HG02642 (cell line): Measurements from ENCODE around the gene TMEM183A.

Experiments
- ATAC-seq: cut with Tn5 transposase; IDR thresholded peaks from one replicate; pipeline ENCODE4 v1.9.1; 2021; ENCODE audit warnings: mild to moderate bottlenecking; ENCODE audit not compliant: unreplicated experiment, poor library complexity

Gene TMEM183A

DNA sequence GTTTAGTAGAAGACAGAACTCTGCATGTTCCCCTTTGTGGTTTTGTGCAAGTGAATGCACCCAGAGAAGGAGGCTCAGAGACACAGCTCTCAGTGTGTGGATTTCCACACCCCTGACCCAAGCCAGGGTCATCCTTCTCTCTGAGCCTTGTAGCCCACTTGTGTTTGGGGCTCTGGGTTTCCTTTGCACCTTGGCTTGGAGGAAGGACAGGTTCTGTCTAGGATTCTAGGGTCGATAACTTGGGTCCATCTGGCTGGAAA, 51.4 kb downstream of the TMEM183A start:
- ATAC-seq = no peak

DNA sequence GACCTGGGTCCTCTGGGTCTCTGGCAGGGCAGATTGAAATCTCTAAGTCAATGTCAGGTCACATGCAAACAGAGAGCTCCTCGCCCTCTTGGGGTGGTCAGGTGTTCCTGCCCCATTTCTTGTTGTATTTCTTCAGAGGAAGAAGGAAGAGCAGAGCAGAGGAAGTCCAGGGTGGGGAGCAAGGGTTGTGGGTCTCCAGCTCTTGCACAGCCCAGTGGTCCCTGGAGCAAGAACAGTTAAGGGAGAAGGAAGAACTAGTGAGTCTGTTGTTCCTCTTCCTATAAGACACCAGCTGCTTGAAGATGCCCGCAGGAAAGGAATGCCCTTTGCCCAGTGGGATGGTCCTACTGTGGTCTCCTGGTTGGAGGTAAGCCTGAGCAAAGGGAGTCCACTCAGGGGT, 52.3 kb downstream of the TMEM183A start:
- ATAC-seq = no peak

DNA sequence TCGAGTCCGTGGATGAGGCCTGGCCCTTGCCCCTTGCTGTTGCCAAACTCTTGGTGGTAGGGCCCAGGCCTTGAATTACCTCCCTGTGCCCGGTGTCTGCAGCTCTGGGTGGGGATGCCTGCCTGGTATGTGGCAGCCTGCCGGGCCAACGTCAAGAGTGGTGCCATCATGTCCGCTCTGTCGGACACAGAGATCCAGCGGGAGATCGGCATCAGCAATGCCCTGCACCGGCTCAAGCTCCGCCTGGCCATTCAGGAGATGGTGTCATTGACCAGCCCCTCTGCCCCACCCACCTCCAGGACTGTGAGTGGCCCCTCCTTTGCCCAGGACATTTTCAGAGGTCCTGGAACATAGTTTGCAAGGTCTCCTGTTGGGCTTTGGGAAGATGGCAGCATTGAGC, 52.9 kb downstream of the TMEM183A start:
- no peak for ATAC-seq

DNA sequence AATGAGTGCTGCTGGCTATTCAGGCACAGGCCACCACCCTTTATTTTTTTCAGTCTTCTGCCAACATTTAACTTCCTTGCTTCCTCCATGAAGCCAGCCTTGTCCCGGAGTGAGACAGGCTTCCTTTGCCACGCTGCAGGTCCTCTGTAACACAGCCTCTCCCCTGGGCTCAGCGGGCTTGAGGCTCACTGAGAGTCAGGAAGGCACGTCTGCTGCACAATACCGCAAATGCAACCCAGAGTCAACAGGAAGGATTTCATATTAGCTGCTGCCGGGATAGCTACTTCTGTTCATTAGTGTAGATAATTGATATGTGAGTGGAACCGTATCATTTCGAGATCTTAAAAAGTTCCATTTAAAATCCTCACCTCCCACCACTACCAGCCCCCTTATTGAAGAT, 56.1 kb downstream of the TMEM183A start:
- ATAC-seq = no peak

DNA sequence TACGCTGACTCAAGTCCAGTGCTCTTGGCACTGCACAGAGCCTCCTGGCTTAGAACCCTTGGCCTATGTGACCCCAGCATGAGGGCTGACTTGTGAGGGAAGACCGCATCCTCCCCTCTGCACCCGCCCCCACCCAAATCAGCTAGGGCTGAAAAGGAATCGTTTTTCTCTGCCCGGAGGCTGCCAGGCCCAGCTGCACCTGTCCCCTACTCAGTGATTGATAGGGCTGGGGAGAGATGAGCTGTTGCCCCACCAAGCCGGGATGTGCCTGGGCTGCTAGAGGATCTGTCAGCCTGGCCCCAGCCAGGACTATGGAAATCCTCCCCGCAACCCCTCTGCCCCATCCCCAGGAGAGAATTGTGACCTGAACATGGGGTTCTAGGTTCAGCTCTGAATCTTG, 58.0 kb downstream of the TMEM183A start:
- ATAC-seq = no peak

DNA sequence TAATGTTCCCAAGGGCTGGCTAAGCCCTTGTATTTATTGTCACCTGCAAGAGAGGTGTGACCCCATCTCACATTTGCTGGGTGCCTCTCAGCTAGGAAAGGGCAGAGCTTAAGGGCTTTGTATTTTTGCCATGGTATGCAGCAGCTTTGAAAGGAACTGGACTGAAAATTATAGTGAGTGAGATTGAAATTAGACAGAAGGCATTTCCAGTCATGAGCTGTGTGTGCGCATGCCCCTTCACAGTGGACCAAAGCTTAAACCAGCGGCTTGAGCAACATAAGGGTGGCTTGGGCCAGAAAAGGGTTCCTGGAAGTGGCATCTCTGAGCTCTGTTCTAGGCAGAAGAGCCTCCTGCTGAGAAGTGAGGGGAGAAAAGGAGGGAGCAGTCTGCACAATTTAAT, 58.8 kb downstream of the TMEM183A start:
- no peak for ATAC-seq

DNA sequence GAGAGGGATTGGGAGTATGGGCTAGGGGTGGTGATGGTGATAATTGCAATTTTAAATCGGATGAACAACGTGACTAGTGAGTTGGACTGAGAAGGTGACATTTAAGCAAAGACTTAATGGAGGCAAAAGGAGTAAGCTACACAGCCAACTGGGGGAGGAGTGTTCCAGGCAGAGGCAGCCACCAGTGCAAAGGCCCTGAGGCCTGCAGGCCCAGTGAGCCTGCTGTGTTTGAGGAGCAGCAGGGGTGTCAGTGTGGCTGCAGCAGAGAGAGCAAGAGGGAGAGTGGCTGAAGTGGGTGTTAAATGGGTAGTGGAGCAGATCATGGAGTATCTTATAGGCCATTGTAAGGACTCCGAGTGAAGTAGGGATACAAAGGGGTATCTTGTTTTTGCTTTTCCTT, 59.8 kb downstream of the TMEM183A start:
- no peak for ATAC-seq

DNA sequence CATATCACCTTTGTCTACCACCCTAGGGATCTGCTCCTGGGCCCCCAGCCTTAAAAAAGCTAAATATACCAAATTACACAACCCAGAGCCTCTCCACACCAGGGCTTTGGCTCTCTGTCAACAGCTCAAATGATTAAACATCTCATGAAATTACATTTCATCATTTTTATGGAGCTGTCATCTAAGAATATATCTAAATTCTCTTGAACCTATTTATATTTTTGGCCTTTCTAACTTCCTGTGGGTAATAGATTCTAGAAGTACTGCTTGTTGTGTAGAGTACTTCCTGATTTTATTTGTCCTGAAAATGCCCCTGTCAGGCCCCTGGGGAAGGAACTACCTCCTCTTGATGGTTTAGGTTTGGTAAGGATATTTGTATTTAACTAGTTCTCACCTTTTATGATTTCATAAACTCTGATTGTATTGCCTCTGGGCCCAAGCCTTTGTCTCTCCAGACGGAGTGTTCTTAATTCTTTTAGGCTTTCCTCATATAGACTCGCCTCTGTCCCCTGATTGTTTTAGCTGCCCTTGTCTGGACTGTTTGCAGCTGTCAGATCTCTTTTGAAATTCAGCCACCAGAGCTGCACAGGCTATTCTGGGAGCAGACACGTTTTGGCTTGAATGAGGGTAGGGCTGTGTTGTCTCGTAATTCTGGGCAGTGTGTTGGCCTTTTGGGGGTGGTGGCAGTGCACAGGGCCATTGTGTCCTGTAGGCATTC, 62.0 kb downstream of the TMEM183A start:
- no peak for ATAC-seq

DNA sequence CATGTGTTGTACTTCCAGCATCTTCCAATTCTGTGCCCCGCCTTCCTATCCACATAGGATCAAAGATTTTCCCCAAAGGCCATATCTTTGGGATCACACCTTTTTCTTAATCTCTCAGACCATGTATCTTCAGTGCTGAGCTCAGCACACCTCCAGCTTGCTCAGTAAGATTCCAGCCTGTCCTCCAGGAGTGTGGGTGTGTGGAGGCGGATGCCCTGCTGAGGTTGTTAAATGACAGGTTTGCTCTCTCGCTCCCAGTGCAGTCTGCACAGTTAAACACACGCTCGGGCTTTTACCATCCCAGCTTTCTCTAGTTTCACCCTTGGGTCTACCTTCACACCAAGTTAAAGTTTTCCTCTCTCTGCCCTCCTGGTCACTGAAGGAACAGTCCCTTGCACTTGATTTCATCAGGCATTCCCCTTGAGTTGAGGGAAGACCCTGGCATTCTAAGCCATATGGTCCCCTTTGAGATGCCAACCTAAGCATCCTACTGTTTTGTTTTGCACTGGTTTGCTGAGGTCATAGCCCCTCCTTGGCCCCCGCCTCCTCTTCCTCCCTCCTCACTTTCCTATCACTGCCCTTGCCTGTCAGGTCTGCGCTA, 64.9 kb downstream of the TMEM183A start:
- no peak for ATAC-seq

DNA sequence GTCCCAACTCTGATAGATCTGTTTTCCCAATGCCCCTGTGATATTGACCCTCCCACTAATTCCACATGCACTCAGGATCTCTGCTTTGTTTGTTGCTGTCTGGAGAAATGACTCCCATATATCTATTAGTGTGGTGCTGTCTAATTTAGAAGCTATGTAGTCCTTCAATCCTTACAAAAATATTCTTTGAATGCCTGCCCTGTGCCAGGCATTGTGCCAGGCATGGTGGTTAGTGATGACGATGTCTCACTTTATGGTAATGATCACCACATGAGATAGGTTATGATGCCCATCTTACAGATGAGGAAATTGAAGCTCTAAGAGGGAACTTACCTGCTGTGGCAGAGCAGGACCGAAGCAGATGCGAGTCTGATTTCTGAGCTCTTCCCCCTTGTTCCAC, 65.7 kb downstream of the TMEM183A start:
- ATAC-seq = no peak

DNA sequence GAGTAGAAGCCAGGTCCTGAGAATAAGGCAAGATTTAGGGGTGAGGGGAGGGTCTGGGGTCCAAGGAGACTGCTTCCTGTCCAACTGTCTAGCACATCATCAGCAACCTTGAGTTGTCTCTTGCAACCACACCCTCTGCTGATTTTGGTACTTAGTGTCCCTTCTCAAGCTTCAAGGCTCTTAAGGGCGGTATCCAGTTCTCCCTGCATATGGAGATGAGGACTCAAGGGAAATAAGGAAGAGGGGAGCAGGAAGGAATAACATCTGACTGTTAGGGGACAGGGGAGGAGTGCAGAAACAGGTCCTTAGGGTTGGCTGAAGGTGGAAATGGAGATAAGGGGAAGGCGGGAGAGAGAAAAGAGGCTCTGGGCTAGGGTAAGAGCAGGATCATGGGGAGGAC, 66.3 kb downstream of the TMEM183A start:
- ATAC-seq = no peak
